Type B pancreatic cell (in vitro differentiated cells): ENCODE measurements around the gene ARAP2. TPM values are rescaled to one million over a fixed set of nuclear protein-coding genes. Genes with fewer than 3 reads are reported as not detected.

Experiments
- DNase-seq: peaks from one replicate; pipeline ENCODE4 v3.0.0; 2021; ENCODE audit warnings: mixed read lengths; ENCODE audit not compliant: unreplicated experiment; ENCODE audit errors: extremely low spot score
- H3K27ac Mint-ChIP-seq: 2 replicates; pipeline ENCODE4 v1.8.0; 2021; ENCODE audit warnings: mild to moderate bottlenecking, mixed read lengths
- H3K27me3 Mint-ChIP-seq: 2 replicates; pipeline ENCODE4 v1.8.0; 2021; ENCODE audit warnings: mixed read lengths
- H3K36me3 Mint-ChIP-seq: 2 replicates; pipeline ENCODE4 v1.8.0; 2021; ENCODE audit warnings: mixed read lengths
- H3K4me1 Mint-ChIP-seq: one replicate; pipeline ENCODE4 v1.8.0; 2021; ENCODE audit warnings: mixed read lengths; ENCODE audit not compliant: unreplicated experiment
- H3K4me3 Mint-ChIP-seq: 2 replicates; pipeline ENCODE4 v1.8.0; 2021; ENCODE audit warnings: mild to moderate bottlenecking, mixed read lengths
- H3K9me3 Mint-ChIP-seq: 2 replicates; pipeline ENCODE4 v1.8.0; 2021; ENCODE audit warnings: mixed read lengths
- total RNA-seq: library from RNA; stranded (reverse); gene quantifications from 2 replicates; pipeline ENCODE4 v1.2.1, GENCODE V29; 2021; ENCODE audit warnings: low replicate concordance
- TF ChIP-seq, protein P1 (sequence below): fragments of 200-600 bp; sonication (generic); conservative IDR thresholded peaks from 2 replicates; pipeline ENCODE4 v1.5.0; 2021; ENCODE audit warnings: antibody characterized with exemption, mild to moderate bottlenecking

ARAP2 gene
- total RNA-seq, 1 donor from 2014 or later = 10.8 TPM

DNA sequence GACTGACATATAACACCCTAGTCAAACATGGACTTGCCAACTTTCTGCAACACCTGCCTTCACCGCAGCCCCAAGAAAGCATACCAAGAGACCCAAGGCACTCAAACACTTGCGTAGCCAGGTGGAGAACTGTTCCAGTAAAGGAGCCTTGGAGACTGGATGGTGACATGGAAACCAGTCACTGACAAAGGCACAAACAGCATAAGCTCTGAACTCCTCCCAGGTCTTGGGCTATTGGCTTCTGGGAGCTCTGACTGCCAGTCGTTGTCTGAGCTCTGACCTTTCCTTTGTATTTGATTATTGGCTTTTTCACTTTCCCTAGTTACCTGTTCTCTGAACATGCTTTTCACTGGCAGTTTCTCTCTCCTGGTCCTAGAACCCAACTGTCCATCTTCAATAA, 38.3 kb downstream of the ARAP2 start:
- Mint-ChIP-seq H3K9me3 (no peaks in the 10 kb centered on the region), H3K27ac (no peak overlapping the region), H3K4me3 (no peak overlapping the region), H3K27me3 (no peaks in the 10 kb centered on the region), H3K4me1 (peaks cover 7% of the 10 kb centered on the region), H3K36me3 (no peaks in the 10 kb centered on the region)
- no peak for DNase-seq
- TF ChIP-seq, protein P1, sequence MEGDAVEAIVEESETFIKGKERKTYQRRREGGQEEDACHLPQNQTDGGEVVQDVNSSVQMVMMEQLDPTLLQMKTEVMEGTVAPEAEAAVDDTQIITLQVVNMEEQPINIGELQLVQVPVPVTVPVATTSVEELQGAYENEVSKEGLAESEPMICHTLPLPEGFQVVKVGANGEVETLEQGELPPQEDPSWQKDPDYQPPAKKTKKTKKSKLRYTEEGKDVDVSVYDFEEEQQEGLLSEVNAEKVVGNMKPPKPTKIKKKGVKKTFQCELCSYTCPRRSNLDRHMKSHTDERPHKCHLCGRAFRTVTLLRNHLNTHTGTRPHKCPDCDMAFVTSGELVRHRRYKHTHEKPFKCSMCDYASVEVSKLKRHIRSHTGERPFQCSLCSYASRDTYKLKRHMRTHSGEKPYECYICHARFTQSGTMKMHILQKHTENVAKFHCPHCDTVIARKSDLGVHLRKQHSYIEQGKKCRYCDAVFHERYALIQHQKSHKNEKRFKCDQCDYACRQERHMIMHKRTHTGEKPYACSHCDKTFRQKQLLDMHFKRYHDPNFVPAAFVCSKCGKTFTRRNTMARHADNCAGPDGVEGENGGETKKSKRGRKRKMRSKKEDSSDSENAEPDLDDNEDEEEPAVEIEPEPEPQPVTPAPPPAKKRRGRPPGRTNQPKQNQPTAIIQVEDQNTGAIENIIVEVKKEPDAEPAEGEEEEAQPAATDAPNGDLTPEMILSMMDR = no peak

- no peak overlapping the region for H3K27ac Mint-ChIP-seq
- H3K4me3 Mint-ChIP-seq = no peak overlapping the region
- H3K27me3 Mint-ChIP-seq = no peaks in the 10 kb centered on the region
- no peaks in the 10 kb centered on the region for H3K36me3 Mint-ChIP-seq
- DNase-seq = no peak
- no peaks in the 10 kb centered on the region for H3K4me1 Mint-ChIP-seq
- no peaks in the 10 kb centered on the region for H3K9me3 Mint-ChIP-seq
- TF ChIP-seq, protein P1 = no peak
Measured at GRCh38 chr4:36198861-36199260, 45.5 kb downstream of the ARAP2 start.

DNA sequence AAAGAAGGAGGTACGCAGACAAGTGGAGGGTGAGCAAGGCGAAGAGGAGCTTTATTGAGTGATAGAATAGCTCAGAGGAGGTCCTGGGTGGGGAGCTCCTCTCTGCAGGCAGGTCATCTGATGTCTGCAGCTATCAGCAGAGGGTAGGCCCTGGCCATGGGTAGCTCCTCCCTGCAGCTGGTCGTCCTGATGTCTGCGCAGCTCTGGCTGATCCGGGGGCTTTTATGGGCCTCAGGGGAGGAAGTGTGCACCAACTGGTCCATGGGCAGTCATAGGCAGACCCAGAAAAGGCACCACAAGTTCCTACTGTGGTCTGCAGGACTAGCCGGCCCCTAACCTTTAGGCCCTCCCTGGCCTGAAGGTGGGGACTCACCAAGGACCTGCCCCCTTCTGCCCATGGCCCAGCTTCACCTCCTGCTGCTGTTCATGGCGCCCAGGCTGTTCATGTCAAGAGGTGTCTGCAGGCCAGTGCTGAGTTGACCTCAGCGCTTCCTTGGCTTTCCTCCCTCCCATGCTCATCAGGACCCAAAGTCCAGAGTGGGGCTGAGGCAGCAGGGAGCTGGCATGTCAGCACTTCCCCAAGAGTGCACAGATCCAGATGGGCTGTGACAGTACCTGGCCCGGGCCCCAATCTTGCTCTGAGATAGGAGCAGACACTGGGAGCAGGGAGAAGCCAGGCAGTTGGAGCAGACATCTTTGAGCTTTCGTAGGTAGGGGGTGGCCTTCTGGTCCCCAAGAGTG, 46.1 kb downstream of the ARAP2 start:
- DNase-seq = no peak
- no peaks in the 10 kb centered on the region for H3K9me3 Mint-ChIP-seq
- H3K27me3 Mint-ChIP-seq = no peaks in the 10 kb centered on the region
- H3K36me3 Mint-ChIP-seq = no peaks in the 10 kb centered on the region
- H3K4me1 Mint-ChIP-seq = no peaks in the 10 kb centered on the region
- no peak overlapping the region for H3K27ac Mint-ChIP-seq
- TF ChIP-seq, protein P1 = no peak
- no peak overlapping the region for H3K4me3 Mint-ChIP-seq

DNA sequence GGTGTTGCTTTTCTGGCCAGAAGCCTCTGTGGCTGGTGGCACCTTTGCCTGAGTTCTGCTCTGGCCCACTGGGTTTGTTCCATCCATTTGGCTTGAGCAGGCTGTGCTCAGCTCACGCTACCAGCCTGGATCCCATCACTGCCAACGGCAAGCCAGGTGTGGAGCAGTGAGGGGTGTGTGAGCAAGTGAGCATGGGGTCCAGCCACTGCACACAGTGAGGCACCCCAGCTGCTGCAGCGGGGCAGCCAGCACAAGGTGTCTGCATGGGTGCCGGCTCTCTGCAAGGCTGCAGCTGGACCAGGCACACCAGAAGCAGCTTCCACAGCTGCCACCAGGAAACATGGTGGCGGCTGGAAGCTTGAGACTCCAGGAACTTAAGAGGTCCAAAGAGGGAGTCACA, 46.8 kb downstream of the ARAP2 start:
- H3K36me3 Mint-ChIP-seq = no peaks in the 10 kb centered on the region
- H3K4me1 Mint-ChIP-seq = no peaks in the 10 kb centered on the region
- no peak overlapping the region for H3K27ac Mint-ChIP-seq
- H3K9me3 Mint-ChIP-seq = no peaks in the 10 kb centered on the region
- DNase-seq = no peak
- no peaks in the 10 kb centered on the region for H3K27me3 Mint-ChIP-seq
- no peak overlapping the region for H3K4me3 Mint-ChIP-seq
- TF ChIP-seq, protein P1 = no peak

DNA sequence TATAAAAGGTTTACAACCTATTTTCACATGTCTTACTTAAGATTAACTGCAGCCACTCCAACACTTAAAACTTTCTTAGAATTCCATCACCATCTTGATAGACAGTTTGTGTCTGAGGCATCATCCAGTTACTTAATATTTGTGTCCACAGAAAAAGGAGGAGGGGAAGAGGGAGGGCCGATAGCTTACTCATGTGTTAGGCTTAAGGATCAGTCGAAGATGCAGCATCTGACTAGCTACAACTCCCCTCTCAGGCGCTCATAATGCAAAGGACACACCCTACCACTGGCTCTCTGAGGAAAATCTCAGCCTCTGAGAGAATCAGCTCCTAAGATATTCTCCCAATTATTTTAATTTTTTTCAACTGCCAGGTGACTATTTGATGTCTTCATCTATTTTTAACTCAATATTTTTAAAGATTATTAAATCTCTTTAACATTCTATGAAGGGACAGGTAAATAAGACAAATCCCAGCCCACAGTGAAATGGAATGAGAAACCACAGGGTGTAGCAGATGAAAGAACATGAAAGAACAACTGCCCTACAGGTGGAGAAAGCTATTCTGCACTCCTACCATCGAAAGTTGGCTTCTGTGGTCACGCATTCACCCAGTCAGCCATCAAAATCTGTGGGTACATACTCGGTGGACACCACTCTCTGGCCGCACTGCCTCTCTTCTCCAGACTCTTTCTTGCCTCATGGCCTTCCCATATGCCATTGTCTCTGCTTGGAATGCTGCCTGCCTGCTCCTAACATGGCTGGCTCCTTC, 48.0 kb downstream of the ARAP2 start:
- Mint-ChIP-seq H3K27me3 (no peaks in the 10 kb centered on the region), H3K9me3 (no peaks in the 10 kb centered on the region), H3K4me3 (no peak overlapping the region), H3K27ac (no peak overlapping the region), H3K4me1 (no peaks in the 10 kb centered on the region), H3K36me3 (no peaks in the 10 kb centered on the region)
- no peak for DNase-seq
- TF ChIP-seq, protein P1 = no peak
